HG03558 (cell line): Measurements from ENCODE around the gene AKR7A3.
"Not testable (repeated sequence)": the region's sequence is repeated elsewhere in the genome, so short reads cannot be mapped to it uniquely, and the experiment has no call there.

ENCODE experiments used
- ATAC-seq: cut with Tn5 transposase; IDR thresholded peaks from one replicate; pipeline ENCODE4 v1.9.1; 2021; ENCODE audit warnings: moderate number of reproducible peaks; ENCODE audit not compliant: unreplicated experiment; ENCODE audit errors: extremely low read depth

Gene AKR7A3

GRCh38 chr1:19300211-19300610, 11.6 kb upstream of the AKR7A3 start:
- no peak for ATAC-seq

DNA sequence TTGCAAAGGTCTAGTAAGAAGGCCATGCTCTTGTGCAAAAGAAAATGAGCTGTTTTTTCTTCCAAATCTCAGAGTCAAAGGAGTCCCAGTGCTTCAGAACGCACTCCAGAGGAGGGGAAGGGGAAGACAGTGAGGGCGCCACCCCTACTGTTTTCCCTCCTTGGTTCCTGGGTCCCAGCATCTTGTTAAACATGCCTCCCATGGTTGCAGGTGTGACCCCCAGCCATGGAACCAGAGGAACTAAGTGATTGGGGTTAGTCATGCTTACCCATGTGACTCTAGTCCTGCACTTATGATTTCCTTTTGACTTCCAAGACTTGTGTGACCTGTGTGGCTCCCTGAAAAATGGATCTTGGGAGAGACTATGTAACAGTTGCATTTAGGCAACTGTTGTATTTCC, 6.1 kb upstream of the AKR7A3 start:
- no peak for ATAC-seq

- no peak for ATAC-seq
Observed at GRCh38 chr1:19289244-19289643, 674 bp upstream of the AKR7A3 start.

DNA sequence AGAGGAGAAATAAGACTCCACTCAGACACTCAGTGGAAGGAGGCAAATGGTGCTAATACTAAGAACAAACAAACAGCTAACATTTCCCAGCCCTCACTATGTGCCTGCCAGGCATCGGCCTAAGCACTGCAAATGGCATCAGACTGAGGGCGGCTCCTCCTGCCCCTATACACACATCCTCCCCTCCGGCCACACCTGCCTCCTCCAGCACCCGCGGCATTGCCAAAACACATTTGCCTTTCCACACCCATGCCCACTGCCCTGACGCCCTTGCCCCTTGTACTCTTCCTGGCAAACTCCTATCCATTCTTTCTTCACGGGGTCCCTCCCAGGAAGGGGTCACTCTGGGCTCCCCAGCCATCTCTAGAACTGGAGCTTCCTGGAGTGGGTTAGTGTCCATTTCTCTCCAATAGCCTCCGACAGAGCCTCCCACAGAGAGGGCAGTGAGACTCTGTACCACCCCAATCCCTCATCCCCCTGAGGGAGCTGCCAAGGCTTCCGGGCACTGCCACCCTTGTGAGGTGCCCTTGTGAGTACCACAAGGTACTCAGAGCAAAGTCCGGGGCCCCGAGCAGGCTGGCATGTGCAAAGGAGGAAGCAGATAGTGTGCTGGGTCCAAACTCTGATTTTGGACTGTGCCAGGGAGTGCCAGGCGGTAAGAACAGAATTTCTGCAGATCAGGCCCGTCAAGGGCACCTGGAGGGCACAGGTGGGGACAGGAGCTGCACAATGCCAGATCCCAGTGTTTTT, 959 bp downstream of the AKR7A3 start:
- ATAC-seq, result no peak

DNA sequence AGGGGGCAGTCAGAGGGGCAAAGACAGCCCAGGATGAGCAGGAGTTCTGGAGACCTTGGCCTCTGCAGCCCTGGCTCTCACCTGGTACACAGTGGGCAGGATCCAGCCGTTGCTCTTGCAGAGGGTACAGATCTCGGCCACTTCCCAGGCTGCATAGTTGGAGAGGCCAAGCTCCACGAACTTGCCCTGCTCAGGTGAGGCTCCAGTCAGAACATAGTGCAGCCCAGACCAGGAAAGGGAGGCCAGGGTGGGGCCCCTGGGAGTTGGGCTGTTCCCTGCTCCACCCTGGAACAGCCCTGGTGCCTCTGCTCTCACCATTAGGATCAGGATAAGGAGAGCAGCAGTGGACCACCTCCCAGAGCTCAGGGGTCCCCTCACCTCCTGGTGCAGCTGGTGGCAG, 2.8 kb downstream of the AKR7A3 start:
- ATAC-seq, result not testable (repeated sequence)

DNA sequence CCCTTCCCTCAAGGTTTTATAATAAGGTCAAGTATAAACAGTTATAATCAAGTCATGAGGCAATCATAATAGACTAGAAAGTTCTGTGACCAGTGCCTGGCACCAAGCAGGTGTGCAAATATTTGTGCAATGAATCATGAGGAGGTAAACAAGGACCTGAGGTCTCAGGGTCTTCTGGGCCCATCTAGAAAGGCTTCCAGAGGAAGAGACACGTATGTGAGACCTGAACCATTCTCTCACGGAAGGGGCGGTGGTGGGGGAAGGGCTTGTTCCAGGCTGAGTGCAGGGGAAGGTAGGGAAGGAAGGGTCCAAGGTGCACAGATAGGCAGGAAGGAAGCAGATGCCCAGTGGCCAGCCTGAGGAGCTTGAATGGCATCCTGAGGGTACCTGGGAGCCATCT, 3.2 kb downstream of the AKR7A3 start:
- ATAC-seq, result not testable (repeated sequence)

DNA sequence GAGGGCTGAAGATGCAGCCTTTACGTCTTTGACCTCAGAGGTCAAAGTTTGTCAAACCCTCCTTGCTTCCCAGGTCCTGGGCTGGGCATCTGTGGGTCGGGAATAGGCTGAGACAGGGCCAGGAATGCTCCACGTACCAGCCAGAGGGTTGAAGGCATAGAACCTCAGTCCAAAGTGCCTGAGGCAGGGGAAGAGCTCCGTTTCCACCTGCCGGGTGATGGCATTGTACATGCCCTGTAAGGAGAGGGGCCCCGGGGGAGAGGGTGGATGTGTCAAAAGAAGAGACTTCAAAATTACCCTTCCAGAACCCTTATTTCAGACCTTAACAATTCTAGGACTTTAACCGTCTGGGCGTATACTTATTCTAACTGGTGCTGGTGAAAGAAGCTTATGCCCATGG, 3.7 kb downstream of the AKR7A3 start:
- ATAC-seq, result no peak

GRCh38 chr1:19283891-19284290, 4.7 kb downstream of the AKR7A3 start:
- no peak for ATAC-seq

GRCh38 chr1:19274636-19275035, 13.9 kb downstream of the AKR7A3 start:
- ATAC-seq, result no peak

DNA sequence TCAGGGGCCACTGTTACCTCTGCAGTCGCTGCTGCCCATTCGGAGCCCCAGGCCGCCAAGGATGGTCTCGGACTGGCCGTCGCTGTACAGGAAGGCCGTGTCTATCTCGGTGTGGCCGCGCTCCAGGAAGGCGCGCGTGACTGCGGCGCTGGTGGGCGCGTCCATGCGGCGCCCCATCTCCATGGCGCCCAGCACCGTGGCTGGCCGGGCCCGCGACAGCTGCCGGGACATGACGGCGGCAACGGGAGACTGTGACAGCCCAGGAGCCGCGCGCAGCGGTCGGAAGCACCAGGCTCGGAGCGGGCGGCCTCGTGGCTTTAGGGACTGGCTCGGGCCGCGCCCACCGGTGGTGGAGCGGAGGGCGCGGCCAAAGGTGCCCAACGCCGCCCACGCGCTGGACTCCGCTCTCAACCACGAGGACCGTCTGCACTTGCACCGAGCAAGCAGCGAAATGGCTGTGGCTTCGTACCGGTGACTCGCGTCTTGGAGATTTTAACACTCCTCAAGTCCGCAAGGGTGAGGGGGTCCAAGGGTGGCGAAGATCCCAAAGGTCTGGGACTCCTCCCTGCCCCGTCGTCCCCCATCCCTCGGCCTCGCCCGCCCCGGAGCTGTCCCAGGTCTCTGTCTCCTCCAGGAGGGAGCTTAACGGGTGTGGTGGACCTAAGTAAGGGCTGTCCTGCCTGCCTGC, 14.6 kb downstream of the AKR7A3 start:
- ATAC-seq, result not testable (repeated sequence)

GRCh38 chr1:19273106-19273843, 15.3 kb downstream of the AKR7A3 start:
- no peak for ATAC-seq

DNA sequence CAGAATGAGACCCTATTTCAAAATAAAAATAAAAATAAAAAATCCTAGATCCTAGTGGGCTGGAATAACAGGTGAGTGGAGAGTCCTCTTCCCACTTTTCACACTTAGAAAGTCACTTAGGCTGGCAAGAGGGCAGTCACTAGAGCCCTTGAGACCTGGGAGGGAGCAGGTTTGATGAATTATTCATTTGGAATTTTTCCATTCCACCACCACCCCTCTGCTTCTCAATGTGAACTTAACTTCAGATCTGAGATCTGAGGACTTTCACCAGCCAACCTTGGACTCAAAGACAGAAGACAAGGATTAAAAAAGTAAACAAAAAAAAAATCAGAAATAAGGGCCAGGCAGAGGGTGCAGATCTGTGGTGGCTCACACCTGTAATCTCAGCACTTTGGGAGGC, 16.5 kb downstream of the AKR7A3 start:
- no peak for ATAC-seq

DNA sequence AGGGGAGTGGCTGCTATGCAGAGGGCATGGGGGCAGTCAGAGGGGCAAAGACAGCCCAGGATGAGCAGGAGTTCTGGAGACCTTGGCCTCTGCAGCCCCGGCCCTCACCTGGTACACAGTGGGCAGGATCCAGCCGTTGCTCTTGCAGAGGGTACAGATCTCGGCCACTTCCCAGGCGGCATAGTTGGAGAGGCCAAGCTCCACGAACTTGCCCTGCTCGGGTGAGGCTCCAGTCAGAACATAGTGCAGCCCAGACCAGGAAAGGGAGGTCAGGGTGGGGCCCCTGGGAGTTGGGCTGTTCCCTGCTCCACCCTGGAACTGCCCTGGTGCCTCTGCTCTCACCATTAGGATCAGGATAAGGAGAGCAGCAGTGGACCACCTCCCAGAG, 18.2 kb downstream of the AKR7A3 start:
- not testable (repeated sequence) for ATAC-seq

DNA sequence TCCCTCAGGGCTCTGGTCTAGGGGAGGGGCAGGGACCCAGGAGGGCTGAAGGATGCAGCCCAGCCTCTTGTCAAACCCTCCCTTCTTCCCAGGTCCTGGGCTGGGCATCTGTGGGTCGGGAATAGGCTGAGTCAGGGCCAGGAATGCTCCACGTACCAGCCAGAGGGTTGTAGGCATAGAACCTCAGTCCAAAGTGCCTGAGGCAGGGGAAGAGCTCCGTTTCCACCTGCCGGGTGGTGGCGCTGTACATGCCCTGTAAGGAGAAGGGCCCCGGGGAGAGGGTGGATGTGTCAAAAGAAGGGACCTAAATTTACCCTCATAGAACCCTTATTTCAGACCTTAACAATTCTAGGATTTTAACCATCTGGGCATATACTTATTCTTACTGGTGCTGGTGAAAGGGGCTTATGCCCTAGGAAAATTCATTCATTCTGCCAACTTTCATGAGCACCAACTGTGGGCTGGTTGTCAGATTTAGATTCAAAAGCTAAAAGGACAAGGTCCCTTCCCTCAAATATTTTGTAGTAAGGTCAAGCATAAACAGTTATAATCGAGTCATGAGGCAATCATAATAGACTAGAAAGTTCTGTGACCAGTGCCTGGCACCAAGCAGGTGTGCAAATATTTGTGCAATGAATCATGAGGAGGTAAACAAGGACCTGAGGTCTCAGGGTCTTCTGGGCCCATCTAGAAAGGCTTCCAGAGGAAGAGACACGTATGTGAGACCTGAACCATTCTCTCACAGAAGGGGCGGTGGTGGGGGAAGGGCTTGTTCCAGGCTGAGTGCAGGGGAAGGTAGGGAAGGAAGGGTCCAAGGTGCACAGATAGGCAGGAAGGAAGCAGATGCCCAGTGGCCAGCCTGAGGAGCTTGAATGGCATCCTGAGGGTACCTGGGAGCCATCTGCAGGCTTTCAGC, 18.9 kb downstream of the AKR7A3 start:
- ATAC-seq, result not testable (repeated sequence)

- no peak for ATAC-seq
Observed at GRCh38 chr1:19268445-19268844, 20.1 kb downstream of the AKR7A3 start.

GRCh38 chr1:19262744-19263143, 25.8 kb downstream of the AKR7A3 start:
- ATAC-seq, result no peak

GRCh38 chr1:19262047-19262446, 26.5 kb downstream of the AKR7A3 start:
- ATAC-seq, result no peak

DNA sequence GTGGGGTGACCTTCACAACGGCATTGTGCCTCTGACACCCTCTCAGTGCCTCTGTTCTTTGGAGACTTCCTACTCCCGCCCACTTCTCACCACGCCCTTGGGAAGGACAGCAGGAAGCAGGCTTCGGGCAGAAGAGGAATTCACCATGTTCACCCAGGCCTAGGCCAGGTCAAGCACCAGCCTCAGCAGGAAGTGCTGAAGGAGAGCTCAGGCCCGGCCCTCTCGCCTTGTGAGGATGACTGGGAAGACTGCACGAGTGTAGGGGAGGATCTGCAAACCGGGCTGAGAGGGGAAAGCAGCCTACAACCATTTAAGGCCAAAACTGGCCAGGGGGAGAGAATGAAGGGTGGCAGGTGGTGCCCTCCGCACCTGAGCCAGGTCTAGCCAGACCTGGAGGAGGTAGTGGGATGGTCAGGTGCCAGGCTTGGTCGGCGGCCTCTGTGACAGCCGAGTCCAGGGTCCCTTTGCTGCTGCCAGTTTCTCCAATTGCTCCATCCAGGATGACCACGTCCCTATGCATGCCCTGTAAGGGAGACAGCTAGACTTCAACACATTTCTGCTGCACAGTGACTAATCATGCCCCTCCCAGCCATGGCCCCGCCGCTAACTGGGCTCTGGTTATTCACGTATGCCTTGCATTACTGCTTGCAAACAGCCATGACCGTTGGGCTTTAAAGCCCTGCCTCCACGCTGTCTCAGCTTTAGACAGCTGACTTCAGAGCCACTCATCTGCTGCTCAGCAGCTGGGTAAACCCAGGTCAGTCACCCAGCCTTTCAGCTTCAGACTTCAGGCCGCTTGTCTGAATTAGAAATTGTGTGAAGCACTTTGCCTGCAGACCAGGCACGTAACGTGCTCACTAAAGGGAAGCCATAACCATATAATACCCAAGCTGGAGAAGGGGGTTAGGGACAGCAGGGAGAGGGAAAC, 28.1 kb downstream of the AKR7A3 start:
- ATAC-seq, result no peak

GRCh38 chr1:19258353-19258752, 30.2 kb downstream of the AKR7A3 start:
- no peak for ATAC-seq
